ENCODE data around the gene ATP13A2. TPM values are rescaled to one million over a fixed set of nuclear protein-coding genes. Genes with fewer than 3 reads are reported as not detected.
A peak's percentile ranks its signal among the peaks of the same experiment; 100 is the strongest.

Gene ATP13A2
- total RNA-seq, result 25.0 and 55.6 TPM in 2 replicates

GRCh38 chr1:17011439-17012307, at the start of gene ATP13A2:
TSS of gene ATP13A2 (minus strand) at chr1:17011928. CDS start at chr1:17011738, 190 bp downstream.
- DNase-seq (ENCODE audit: low read depth in 2 of 2), result peak; percentile 36 to 80

DNA sequence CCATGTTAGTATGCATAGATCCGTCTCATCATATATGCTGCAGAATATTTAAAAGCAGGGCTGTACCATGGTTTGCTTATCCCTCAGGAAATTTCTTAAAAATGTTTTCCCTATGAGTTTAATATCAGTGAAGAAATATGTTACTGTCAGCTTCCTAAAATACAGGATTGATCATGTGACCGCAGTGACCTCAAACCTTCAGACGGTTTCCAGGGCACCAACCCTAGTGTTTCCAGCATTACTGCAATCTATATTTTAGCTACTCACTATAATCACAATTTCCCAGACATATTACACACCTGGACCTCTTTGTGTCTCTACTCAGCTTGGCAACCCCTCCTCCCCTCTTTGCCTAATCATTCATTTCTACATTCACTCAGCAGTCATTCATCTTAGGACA, 49.8 kb upstream of the ATP13A2 start:
- DNase-seq (ENCODE audit: low read depth in 2 of 2), result no peak

GRCh38 chr1:17060306-17060749, 48.6 kb upstream of the ATP13A2 start:
- no peak for DNase-seq (ENCODE audit: low read depth in 2 of 2)

DNA sequence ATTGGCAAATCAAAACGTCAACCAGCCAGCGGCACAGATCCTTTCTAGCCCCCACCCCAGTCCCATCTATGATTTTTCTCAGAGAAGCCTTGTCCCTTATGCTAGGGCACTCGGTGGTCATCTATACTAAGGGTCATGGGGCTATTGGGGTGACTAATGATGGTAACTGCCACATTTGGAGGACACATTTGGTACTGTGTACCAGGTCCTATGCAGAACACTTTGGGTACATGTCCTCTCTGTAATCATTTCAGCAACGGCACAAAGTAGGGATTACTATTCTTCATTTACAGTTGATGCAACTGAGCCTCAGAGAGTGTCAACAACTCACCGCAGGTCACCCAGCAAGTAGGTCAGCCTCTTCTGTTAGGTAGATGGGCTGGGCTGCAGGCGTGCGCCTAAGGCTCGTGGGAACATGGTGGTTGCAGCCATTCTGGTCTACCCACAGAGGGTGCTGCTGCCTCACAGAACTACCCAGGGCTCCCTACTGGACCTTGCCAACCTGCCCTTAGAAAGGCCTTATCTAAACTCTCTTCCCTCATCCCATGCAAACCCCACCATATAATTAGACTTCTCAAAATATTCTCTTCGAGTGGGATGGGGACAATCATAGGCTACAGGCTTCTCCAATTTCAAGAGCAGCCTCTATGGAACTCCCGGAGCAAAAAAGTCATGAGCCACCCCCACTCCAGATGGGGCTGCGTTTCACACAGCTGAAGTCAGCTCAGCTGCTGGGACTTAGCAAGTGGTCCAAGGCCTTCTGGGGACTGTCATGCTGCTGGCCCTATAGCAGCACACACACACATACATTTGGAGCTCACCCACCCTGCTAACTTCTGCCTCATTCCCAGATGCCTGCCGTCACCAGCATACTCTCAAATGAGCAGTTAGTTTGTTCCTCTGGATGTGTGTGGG, 47.9 kb upstream of the ATP13A2 start:
- peak; percentile 58 to 77 for DNase-seq (ENCODE audit: low read depth in 2 of 2)

GRCh38 chr1:17056551-17056950, 44.8 kb upstream of the ATP13A2 start:
- DNase-seq (ENCODE audit: low read depth in 2 of 2), result no peak

DNA sequence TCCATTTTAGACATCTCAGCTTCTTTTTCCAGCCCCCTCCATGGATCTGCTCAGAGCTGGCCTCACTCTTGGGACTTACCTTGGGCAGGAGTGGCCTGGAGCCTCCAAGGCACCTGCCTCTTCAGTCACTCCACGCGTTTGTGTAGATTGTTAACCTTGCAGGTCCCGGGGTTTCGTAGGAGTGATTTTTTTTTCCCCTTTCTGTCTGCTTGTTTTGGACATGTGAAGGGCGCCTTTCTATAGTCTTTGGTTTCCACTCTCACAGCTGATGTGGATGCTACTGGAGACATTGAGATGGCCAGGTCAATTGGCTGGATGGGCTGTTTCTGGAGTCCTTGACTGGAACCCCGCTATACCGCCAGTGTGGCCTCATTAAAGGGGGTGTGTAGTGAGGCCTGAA, 44.1 kb upstream of the ATP13A2 start:
- DNase-seq (ENCODE audit: low read depth in 2 of 2), result no peak

GRCh38 chr1:17053685-17054410, 42.1 kb upstream of the ATP13A2 start, which contains the start of gene SDHB:
TSS of gene SDHB (minus strand) at chr1:17054032. CDS start at chr1:17054019, 13 bp downstream.
- DNase-seq (ENCODE audit: low read depth in 2 of 2), result peak; percentile 95 to 97

- DNase-seq (ENCODE audit: low read depth in 2 of 2), result peak in 1 of 2 donors; percentile 49
Measured at GRCh38 chr1:17053086-17053684, 41.5 kb upstream of the ATP13A2 start.

DNA sequence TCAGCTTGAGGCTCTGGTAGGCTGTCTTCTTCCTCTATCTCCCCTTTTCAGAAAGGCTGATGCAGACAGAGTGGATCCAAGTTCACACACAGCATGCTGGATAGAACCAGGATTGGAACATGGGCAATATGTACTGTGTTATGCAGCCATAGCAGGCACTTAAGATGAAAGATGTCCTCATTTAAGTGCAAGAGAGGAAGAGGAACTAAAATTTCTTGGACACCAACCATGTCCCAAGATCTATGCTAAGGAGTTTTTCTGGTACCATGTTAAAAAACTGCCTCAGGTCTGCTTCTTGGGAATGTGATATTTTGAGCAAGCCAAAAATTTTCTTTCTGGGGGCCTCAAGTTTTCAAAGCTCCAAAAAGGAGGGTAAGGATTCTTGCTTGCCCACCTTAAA, 40.9 kb upstream of the ATP13A2 start:
- no peak for DNase-seq (ENCODE audit: low read depth in 2 of 2)

DNA sequence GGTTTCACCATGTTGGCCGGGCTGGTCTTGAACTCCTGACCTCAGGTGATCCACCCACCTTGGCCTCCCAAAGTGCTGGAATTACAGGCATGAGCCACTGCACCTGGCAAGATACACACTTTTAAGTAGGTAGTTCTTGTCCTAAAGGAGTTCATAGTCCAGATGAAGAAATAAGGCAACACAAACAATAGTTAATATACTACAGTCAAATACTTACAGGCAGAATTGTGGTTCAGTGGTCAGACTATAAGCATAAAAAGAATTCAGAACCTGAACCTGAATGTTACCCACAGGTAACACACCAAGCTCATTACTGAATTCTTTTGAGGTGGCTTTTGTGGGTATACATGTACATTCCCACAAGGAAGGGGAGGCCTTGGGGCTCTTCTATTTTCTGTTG, 40.3 kb upstream of the ATP13A2 start:
- DNase-seq (ENCODE audit: low read depth in 2 of 2), result no peak

GRCh38 chr1:17047924-17048323, 36.2 kb upstream of the ATP13A2 start:
- no peak for DNase-seq (ENCODE audit: low read depth in 2 of 2)

DNA sequence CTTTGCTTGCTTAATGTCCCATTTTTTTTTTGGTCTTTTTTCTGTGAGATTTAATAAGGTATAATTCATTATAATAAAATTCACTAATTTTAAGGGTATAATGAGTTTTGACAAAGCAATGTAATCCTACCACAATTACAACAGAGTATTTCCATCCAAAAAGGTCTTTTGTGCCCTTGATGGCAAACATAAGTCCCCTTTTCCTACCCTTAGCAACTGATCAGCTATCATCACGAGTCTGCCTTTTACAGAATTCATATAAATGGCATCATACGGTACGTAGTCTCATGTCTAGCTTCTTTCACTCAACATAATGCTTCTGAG, 34.6 kb upstream of the ATP13A2 start:
- DNase-seq (ENCODE audit: low read depth in 2 of 2), result no peak

DNA sequence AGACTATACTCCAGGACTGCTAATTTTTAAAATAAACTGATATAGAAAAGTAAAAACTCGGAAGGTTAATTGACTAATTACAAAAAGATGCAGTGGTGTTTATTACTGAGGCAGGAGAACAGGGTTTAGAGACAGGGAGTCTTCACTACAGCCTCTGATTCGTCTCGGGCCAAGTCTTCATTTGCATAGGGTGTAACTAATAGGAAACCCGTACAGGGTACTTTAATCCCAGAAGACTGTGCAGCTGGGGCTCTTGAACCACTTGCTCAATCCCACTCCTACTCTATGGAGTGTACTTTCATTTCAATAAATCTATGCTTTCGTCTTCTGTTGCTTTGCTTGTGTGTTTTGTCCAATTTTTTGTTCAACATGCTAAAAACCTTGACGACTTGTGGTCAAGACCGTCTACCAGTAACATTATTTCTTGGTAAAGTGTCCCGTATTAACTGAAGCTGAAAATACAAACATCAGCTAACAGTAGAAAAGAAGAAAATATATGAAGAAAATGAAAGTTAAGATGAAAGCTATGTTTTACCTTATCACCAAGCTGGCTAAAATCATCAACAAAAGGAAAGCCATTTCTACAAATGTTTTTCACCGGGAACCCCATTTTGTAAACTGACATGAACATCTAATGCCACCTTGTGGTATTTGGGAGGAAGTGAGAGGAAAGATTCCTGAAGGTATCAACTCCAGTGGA, 34.1 kb upstream of the ATP13A2 start:
- DNase-seq (ENCODE audit: low read depth in 2 of 2), result peak; percentile 61 to 74

- DNase-seq (ENCODE audit: low read depth in 2 of 2), result no peak
Measured at GRCh38 chr1:17045150-17045549, 33.4 kb upstream of the ATP13A2 start.

DNA sequence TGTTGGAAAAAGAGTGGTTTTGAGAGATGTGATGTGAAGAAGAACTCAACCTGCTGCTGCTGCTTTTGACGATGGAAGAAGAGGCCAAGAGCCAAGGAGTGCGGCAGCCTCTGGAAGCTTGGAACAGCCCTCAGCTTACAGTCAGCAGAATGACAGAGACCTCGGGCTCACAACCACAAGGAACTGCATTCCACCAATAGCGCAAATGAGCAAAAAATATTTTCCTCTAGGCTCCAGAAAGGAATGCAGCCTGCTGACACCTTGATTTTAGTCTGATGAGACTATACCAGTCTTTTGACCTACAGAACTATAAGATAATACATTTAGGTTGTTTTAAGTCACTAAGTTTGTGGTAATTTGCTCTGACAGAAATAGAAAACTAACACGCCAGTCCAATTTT, 31.9 kb upstream of the ATP13A2 start:
- no peak for DNase-seq (ENCODE audit: low read depth in 2 of 2)

DNA sequence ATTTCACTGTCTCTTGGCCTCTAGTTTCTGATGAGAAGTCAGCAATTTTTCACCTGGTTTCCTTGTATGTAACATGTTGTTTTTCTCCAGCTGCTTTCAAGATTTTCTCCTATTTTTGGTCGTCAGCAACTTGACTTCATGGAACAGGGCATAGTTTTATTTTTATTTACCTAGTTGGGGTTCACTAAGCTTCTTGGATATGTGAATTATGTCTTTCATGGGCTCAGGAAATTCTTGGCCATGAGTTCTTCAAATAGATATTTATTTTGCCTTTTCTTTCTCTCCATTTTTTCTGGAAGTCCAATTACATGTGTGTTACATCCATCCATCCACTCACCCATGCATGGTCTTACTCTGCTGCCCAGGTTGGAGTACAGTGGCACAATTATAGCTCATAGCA, 28.4 kb upstream of the ATP13A2 start:
- DNase-seq (ENCODE audit: low read depth in 2 of 2), result no peak

- DNase-seq (ENCODE audit: low read depth in 2 of 2), result no peak
Measured at GRCh38 chr1:17039522-17039921, 27.8 kb upstream of the ATP13A2 start.

DNA sequence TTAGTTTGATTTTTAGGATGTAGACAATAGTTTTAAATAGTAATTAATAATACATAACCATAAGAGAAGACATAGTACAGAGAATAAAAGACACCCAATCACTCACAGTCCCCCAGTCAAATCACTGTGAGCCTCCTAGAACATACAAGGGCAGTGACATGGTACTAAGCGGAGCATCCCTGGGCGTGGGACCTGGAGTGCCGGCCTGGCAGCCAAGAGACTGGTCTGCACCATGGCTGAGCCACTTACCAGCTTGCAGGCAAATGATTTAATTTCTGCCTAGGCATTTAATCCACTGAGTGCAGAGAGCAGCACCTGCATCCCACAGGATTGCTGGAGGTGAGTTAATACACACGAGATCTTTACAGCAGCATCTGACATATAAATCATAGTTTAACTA, 21.8 kb upstream of the ATP13A2 start:
- no peak for DNase-seq (ENCODE audit: low read depth in 2 of 2)

GRCh38 chr1:17032741-17033140, 21.0 kb upstream of the ATP13A2 start:
- DNase-seq (ENCODE audit: low read depth in 2 of 2), result no peak

- no peak for DNase-seq (ENCODE audit: low read depth in 2 of 2)
Measured at GRCh38 chr1:17031436-17031835, 19.7 kb upstream of the ATP13A2 start.

GRCh38 chr1:17030206-17030605, 18.5 kb upstream of the ATP13A2 start:
- DNase-seq (ENCODE audit: low read depth in 2 of 2), result no peak
